GM18909 (cell line): Measurements from ENCODE around the gene PADI4.
"Not testable (repeated sequence)": the region's sequence is repeated elsewhere in the genome, so short reads cannot be mapped to it uniquely, and the experiment has no call there.

ENCODE experiments used
- ATAC-seq: cut with Tn5 transposase; IDR thresholded peaks from one replicate; pipeline ENCODE4 v1.9.1; 2021; ENCODE audit warnings: mild to moderate bottlenecking; ENCODE audit not compliant: unreplicated experiment, poor library complexity

PADI4 gene

GRCh38 chr1:17309426-17310067, 1.6 kb downstream of the PADI4 start:
- ATAC-seq: no peak

GRCh38 chr1:17310068-17310640, 2.2 kb downstream of the PADI4 start:
- ATAC-seq: no peak

- ATAC-seq: no peak
Observed at GRCh38 chr1:17313530-17314309, 5.7 kb downstream of the PADI4 start.

- ATAC-seq: no peak
Observed at GRCh38 chr1:17314491-17314971, 6.5 kb downstream of the PADI4 start.

GRCh38 chr1:17315542-17316130, 7.6 kb downstream of the PADI4 start:
- ATAC-seq: no peak

GRCh38 chr1:17316704-17317103, 8.7 kb downstream of the PADI4 start:
- no peak for ATAC-seq

GRCh38 chr1:17318262-17318661, 10.3 kb downstream of the PADI4 start:
- ATAC-seq: no peak

- ATAC-seq: no peak
Observed at GRCh38 chr1:17319561-17320350, 11.8 kb downstream of the PADI4 start.

GRCh38 chr1:17321857-17322390, 13.9 kb downstream of the PADI4 start:
- not testable (repeated sequence) for ATAC-seq

GRCh38 chr1:17328855-17329254, 20.9 kb downstream of the PADI4 start:
- no peak for ATAC-seq

- ATAC-seq: no peak
Observed at GRCh38 chr1:17329610-17330009, 21.6 kb downstream of the PADI4 start.

GRCh38 chr1:17330856-17331255, 22.9 kb downstream of the PADI4 start:
- ATAC-seq: no peak

GRCh38 chr1:17333081-17333480, 25.1 kb downstream of the PADI4 start:
- ATAC-seq: no peak

GRCh38 chr1:17335821-17336710, 28.1 kb downstream of the PADI4 start:
- ATAC-seq: no peak

GRCh38 chr1:17338706-17339493, 30.9 kb downstream of the PADI4 start:
- no peak for ATAC-seq

GRCh38 chr1:17339521-17339920, 31.5 kb downstream of the PADI4 start:
- no peak for ATAC-seq

- no peak for ATAC-seq
Observed at GRCh38 chr1:17340358-17340757, 32.4 kb downstream of the PADI4 start.

- ATAC-seq: no peak
Observed at GRCh38 chr1:17342014-17342441, 34.0 kb downstream of the PADI4 start.
